DND-41 (cell line): ENCODE data around the gene CLEC12A.

Experiments
- ATAC-seq: fragments of 200-7000 bp; cut with Tn5 transposase; 3 replicates; pipeline ENCODE4 v1.9.1; 2021; ENCODE audit warnings: low read depth; ENCODE audit not compliant: insufficient read depth
- DNase-seq: peaks from one replicate; pipeline ENCODE4 v3.0.0-alpha.2; 2020
- H2AFZ ChIP-seq: 2 replicates; pipeline ENCODE4 v1.6.0; 2012; ENCODE audit warnings: low read depth, low read length
- H3K27ac ChIP-seq: 2 replicates; pipeline ENCODE4 v1.5.1; 2012; ENCODE audit warnings: low read length, inconsistent platforms
- H3K27me3 ChIP-seq: fragments of 200-600 bp; sonication (generic); 2 replicates; pipeline ENCODE4 v1.6.0; 2012; ENCODE audit warnings: low read length, mild to moderate bottlenecking, inconsistent platforms; ENCODE audit not compliant: insufficient read depth, poor library complexity
- H3K36me3 ChIP-seq: 2 replicates; pipeline ENCODE4 v1.5.1; 2012; ENCODE audit warnings: low read length, inconsistent platforms; ENCODE audit not compliant: insufficient read depth
- H3K4me1 ChIP-seq: 2 replicates; pipeline ENCODE4 v1.5.1; 2012; ENCODE audit warnings: mild to moderate bottlenecking, low read length; ENCODE audit not compliant: insufficient read depth
- H3K4me2 ChIP-seq: 2 replicates; pipeline ENCODE4 v1.6.0; 2012; ENCODE audit warnings: mild to moderate bottlenecking, moderate library complexity, low read length, inconsistent platforms; ENCODE audit not compliant: insufficient read depth
- H3K4me3 ChIP-seq, 2 experiments: fragments of 200-600 bp in 1 of 2; shearing (Covaris generic) in 1 of 2; 2 replicates each; pipeline ENCODE4 v1.5.1; 2012 to 2016; ENCODE audit warnings: inconsistent platforms in 2 of 2, low read length in 2 of 2, mild to moderate bottlenecking in 2 of 2, low read depth in 1 of 2, moderate library complexity in 1 of 2
- H3K79me2 ChIP-seq: 2 replicates; pipeline ENCODE4 v1.6.0; 2012; ENCODE audit warnings: low read length, inconsistent platforms; ENCODE audit not compliant: insufficient read depth
- H3K9ac ChIP-seq: 2 replicates; pipeline ENCODE4 v1.6.0; 2012; ENCODE audit warnings: low read depth, mild to moderate bottlenecking, inconsistent platforms, low read length, moderate library complexity
- H3K9me3 ChIP-seq: 2 replicates; pipeline ENCODE4 v1.5.1; 2012; ENCODE audit warnings: low read length, moderate library complexity, mild to moderate bottlenecking, inconsistent platforms; ENCODE audit not compliant: insufficient read depth, severe bottlenecking
- H4K20me1 ChIP-seq: 2 replicates; pipeline ENCODE4 v1.6.0; 2012; ENCODE audit warnings: low read length; ENCODE audit not compliant: insufficient read depth
- EZH2 ChIP-seq: IDR thresholded peaks from 3 replicates; pipeline ENCODE4 v1.6.1; 2012; ENCODE audit warnings: borderline replicate concordance, low read depth, mild to moderate bottlenecking, moderate library complexity, low read length, inconsistent platforms; ENCODE audit not compliant: severe bottlenecking
- TF ChIP-seq, protein P1 (sequence below): IDR thresholded peaks from 2 replicates; pipeline ENCODE4 v1.5.1; 2012; ENCODE audit warnings: borderline replicate concordance, low read length, moderate library complexity, mild to moderate bottlenecking; ENCODE audit not compliant: poor library complexity, severe bottlenecking; ENCODE audit errors: extremely low read depth

Gene CLEC12A

GRCh38 chr12:10001171-10001776, 30.1 kb downstream of the CLEC12A start:
- no peaks in the 10 kb centered on the region for H3K9me3 ChIP-seq
- H3K27ac ChIP-seq: no peak overlapping the region
- peaks cover 36% of the 10 kb centered on the region for H3K27me3 ChIP-seq
- ATAC-seq (no peak), DNase-seq (no peak)
- no peaks in the 10 kb centered on the region for H3K36me3 ChIP-seq
- no peaks in the 10 kb centered on the region for H3K79me2 ChIP-seq
- no peak overlapping the region for H3K9ac ChIP-seq
- no peak overlapping the region for H2AFZ ChIP-seq
- no peak overlapping the region for H3K4me2 ChIP-seq
- TF ChIP-seq, protein P1, sequence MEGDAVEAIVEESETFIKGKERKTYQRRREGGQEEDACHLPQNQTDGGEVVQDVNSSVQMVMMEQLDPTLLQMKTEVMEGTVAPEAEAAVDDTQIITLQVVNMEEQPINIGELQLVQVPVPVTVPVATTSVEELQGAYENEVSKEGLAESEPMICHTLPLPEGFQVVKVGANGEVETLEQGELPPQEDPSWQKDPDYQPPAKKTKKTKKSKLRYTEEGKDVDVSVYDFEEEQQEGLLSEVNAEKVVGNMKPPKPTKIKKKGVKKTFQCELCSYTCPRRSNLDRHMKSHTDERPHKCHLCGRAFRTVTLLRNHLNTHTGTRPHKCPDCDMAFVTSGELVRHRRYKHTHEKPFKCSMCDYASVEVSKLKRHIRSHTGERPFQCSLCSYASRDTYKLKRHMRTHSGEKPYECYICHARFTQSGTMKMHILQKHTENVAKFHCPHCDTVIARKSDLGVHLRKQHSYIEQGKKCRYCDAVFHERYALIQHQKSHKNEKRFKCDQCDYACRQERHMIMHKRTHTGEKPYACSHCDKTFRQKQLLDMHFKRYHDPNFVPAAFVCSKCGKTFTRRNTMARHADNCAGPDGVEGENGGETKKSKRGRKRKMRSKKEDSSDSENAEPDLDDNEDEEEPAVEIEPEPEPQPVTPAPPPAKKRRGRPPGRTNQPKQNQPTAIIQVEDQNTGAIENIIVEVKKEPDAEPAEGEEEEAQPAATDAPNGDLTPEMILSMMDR: no peak
- TF ChIP-seq EZH2: no peak
- no peak overlapping the region for H3K4me3 ChIP-seq
- no peaks in the 10 kb centered on the region for H3K4me1 ChIP-seq
- no peaks in the 10 kb centered on the region for H4K20me1 ChIP-seq

GRCh38 chr12:10012630-10013330, 41.6 kb downstream of the CLEC12A start:
- TF ChIP-seq, protein P1: no peak
- no peak for TF ChIP-seq EZH2
- ATAC-seq (no peak), DNase-seq (no peak)

DNA sequence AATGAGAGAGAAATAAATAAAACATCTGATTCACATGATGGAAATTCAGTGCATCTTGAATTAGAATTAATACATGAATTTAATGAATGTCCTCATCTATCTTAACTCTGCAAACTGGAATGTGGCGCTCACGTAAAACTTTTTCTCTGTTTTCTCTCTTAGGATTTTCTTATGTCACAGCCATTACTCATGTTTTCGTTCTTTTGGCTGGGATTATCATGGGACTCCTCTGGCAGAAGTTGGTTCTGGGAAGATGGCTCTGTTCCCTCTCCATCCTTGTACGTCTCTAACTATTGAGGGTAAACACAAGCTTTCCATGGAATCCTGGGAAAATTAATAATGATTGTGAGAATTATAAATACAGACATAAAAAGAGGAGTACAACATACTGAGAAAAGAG, 44.2 kb downstream of the CLEC12A start:
- Histone ChIP-seq H2AFZ (no peak overlapping the region), H3K36me3 (no peaks in the 10 kb centered on the region), H3K27me3 (peaks cover 39% of the 10 kb centered on the region), H3K79me2 (no peaks in the 10 kb centered on the region), H3K4me1 (no peaks in the 10 kb centered on the region), H3K27ac (no peak overlapping the region), H4K20me1 (no peaks in the 10 kb centered on the region), H3K9me3 (no peaks in the 10 kb centered on the region), H3K4me2 (no peak overlapping the region), H3K4me3 (no peak overlapping the region), H3K9ac (no peak overlapping the region)
- TF ChIP-seq EZH2: no peak
- DNase-seq (no peak), ATAC-seq (no peak)

More at GRCh38 chr12:10012630-10013330, 41.6 kb downstream of the CLEC12A start:
- Histone ChIP-seq H3K27me3 (peaks cover 37% of the 10 kb centered on the region), H3K9me3 (no peaks in the 10 kb centered on the region), H3K36me3 (no peaks in the 10 kb centered on the region), H3K27ac (no peak overlapping the region), H3K79me2 (no peaks in the 10 kb centered on the region), H3K9ac (no peak overlapping the region), H3K4me2 (no peak overlapping the region), H2AFZ (no peak overlapping the region), H3K4me1 (no peaks in the 10 kb centered on the region), H4K20me1 (no peaks in the 10 kb centered on the region), H3K4me3 (no peak overlapping the region)

DNA sequence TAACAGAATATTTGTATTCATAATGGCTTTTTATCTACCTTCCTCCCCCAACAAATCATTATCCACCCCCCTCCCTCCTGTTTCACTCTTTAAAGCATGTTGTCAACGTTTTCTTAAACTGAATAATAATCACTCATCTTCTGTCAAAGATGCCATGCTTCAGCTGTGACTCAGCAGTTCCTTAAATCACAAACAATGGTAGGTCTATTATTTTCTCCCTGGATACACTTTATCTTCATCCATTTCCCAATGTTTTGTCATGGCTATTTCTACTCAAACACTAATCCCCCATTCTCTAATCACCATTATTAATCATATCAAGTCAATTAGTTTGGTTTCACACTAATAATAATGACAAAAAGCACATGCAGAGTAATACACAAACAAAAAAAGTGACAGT, 45.7 kb downstream of the CLEC12A start:
- TF ChIP-seq EZH2: no peak
- TF ChIP-seq, protein P1: no peak
- Histone ChIP-seq H3K4me2 (no peak overlapping the region), H3K79me2 (no peaks in the 10 kb centered on the region), H4K20me1 (no peaks in the 10 kb centered on the region), H3K9me3 (no peaks in the 10 kb centered on the region), H3K36me3 (no peaks in the 10 kb centered on the region), H3K9ac (no peak overlapping the region), H3K4me3 (no peak overlapping the region), H2AFZ (no peak overlapping the region), H3K27ac (no peak overlapping the region), H3K27me3 (peaks cover 37% of the 10 kb centered on the region), H3K4me1 (no peaks in the 10 kb centered on the region)
- DNase-seq (no peak), ATAC-seq (no peak)
